Measurements from ENCODE around the gene RTKN.

RTKN gene

DNA sequence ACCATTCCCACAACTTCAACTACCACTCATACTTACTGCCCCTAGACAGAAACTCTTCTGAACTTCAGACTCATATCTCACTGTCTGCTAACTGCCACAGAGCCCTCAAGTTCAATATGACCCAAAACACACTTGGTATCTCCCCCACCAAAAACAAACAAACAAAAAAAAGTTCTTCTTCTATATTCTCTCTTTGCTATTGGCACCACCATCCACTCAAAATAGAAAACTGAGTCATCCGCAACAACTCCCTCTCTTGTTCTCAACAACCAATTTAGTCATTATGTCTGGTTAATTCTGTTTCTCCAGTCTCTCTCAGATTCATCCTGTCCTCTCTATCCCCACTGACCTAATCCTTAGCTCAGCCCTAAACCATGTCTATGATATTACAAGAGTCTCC lies 54.4 kb downstream of the RTKN start:
- TF ChIP-seq GATA2 (IDR thresholded peaks at IDR 0.05; ENCODE audit: low read depth, low read length) (no peak), GATA3 (IDR thresholded peaks at IDR 0.05; ENCODE audit: low read depth, low read length) (no peak)

DNA sequence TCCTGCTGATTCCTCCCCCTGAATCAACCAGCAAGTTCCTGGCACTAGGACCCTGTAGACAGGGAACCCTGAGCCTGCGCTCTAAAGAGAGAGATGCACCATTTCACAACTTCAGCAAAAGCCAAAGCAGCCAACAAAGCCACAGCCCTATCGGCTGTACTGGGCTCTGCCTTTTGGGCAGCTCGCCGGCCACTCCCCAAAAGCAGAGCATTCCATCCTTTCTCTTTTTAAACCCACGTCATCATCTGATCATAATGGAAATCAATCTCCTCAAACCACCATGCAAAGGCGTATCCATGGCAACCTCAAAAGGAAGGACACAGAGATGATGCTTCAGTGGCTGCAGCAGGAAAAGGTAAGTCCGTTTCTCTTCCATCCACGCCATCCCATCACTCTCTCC lies 56.3 kb downstream of the RTKN start:
- TF ChIP-seq GATA3 (IDR thresholded peaks at IDR 0.05; ENCODE audit: low read depth, low read length), result no peak
- no peak for TF ChIP-seq GATA2 (IDR thresholded peaks at IDR 0.05; ENCODE audit: low read depth, low read length)

DNA sequence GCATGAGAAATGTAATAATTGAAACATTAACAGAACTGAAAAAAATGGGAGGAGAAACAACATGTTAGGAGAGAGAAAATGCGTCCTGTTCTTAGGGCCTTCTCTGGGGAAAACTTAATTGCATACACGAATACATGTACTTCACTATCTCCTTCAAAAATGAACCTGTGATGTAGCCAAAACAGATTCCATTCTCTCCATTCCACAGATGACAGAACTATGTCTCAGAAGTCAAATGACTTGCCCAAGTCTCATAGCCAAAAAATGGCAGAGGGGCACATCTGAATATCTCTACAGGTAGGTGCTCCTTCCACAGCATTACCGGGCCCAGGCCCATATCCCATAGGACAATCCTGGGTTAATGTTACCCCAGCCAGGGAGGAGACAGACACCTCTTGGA lies 57.7 kb downstream of the RTKN start:
- TF ChIP-seq GATA3 (IDR thresholded peaks at IDR 0.05; ENCODE audit: low read depth, low read length) (no peak), GATA2 (IDR thresholded peaks at IDR 0.05; ENCODE audit: low read depth, low read length) (no peak)

DNA sequence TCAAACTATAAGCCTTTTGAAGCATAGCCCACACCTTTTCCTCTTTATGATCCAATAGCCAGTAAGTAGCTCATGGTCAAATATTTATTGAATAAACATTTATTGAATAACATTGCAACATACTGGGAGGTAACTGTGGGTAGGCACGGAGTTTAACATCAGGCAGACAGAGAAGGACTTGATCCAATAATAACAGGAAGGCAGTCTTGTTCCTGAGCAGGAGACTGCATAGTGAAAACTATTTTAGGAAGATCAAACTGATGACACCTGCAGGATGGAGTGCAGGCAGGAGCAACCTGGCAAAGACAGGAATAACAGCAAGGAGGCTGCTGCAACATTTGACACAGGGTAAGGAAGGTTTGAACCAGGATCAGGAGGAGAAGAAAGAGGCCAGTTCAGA lies 58.5 kb downstream of the RTKN start:
- TF ChIP-seq GATA3 (IDR thresholded peaks at IDR 0.05; ENCODE audit: low read depth, low read length), result no peak
- TF ChIP-seq GATA2 (IDR thresholded peaks at IDR 0.05; ENCODE audit: low read depth, low read length), result no peak

DNA sequence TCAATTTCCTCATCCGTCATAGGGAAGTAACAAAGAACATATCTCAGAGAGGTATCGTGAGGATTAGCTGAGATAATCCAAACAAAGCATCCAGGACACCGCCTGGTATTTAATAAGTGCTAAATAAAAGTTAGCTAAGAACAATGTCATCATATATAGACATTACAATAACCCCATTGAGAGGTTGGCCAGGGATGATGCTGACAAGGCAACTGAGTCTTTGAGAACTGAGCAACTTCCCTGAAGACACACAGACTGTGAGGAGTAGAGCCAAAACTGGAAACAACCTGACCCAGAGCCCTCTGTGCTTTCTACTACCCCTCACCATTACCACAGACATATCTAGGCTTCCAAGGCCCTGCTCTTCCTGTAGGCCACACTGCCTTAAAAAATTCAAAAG lies 60.0 kb downstream of the RTKN start:
- no peak for TF ChIP-seq GATA3 (IDR thresholded peaks at IDR 0.05; ENCODE audit: low read depth, low read length)
- TF ChIP-seq GATA2 (IDR thresholded peaks at IDR 0.05; ENCODE audit: low read depth, low read length), result no peak

DNA sequence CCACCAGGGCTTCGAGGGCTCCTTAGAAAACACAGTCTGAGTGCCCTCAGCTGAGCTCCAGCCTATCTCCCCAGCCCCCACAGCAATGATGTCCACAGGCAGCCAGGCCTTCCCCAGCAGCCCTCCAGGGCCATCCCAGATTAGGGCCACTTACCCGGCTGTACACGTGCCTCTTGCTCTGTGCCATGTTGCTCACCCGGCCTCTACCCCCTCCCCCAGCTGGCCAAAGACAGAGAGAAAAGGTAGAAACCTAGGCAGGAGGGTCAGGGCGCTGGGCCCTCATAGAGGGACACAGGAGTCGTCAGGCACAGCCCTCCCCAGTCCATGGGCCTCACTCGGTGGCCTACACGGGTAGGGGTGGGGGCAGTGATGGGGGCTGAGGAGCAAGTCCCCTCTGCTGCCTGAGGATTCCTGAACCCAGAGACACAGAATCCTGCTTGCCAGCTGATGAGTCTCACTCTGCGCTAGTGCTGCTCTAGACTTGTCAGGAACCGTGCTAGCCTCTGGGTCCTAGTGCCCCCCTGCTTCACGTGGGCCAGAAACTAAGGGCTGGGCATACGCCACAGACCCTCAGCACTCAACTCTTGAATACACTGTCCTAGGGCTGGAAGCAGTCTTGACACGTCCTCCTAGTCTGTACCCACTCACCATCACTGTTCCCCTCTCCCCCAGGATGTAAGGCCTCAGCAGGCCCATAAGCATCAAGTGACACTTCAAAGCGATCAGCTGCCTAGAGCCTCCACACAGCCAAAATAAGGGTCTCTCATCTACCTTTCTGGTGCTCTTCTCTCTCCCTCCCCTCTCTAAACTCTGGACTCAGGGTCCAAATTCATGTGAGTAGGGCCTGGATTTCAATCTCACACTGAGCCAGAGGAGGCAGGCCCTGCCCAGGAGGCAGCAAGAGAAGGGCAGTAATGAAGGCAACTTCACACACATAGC lies 61.6 kb downstream of the RTKN start, which contains the start of gene DCTN1:
Gene DCTN1, minus strand, starts transcription at position 461 of the 939 bp plus-strand sequence. Its CDS starts 274 bp downstream, at position 187.
- no peak for TF ChIP-seq GATA2 (IDR thresholded peaks at IDR 0.05; ENCODE audit: low read depth, low read length)
- TF ChIP-seq GATA3 (IDR thresholded peaks at IDR 0.05; ENCODE audit: low read depth, low read length), result no peak

DNA sequence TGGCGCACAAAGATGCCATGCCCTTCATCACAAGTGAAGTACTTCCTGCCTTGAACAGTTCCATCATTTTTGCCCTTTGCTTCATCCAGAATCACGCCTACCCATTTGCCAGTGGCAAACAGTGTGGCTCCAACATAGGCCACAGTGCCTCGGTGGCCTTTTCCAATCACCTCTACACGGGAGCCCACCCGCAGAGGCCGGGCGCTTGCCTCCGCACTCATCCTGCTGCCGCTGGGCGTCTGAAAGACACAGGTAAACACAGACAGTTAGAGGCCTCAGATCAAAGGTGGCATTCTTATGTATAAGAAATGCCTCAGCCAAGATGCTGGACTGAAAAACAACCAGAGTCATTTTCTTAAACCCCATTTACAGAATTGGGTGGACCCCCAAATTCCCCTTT lies 63.7 kb downstream of the RTKN start:
- TF ChIP-seq GATA3 (IDR thresholded peaks at IDR 0.05; ENCODE audit: low read depth, low read length) (no peak), GATA2 (IDR thresholded peaks at IDR 0.05; ENCODE audit: low read depth, low read length) (no peak)

DNA sequence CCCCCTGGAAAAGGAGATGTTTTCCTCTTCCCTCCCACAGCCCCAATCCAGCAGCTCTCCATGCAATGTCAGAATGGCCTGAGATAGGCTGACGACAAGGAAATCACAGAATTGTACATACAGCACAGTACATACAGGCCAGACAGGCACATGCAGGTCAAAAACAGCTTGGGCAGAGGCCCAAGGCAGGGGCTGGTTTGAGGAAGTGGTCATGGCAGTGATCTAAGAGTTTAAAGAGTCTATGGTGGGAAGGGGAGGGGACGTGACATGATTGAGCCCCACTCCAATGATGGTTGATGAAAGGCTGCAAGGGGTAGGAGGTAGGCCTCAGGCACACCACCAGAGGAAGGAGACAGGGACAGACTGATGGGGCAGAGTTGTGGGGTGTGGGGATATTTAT lies 65.9 kb downstream of the RTKN start:
- TF ChIP-seq GATA2 (IDR thresholded peaks at IDR 0.05; ENCODE audit: low read depth, low read length), result no peak
- no peak for TF ChIP-seq GATA3 (IDR thresholded peaks at IDR 0.05; ENCODE audit: low read depth, low read length)

All from SH-SY5Y (cell line).